Smooth muscle cell (in vitro differentiated cells): ENCODE results near the gene RAB25. TPM values are rescaled to one million over a fixed set of nuclear protein-coding genes. Genes with fewer than 3 reads are reported as not detected.
A peak's percentile ranks its signal among the peaks of the same experiment; 100 is the strongest.

Source experiments
- DNase-seq: peaks from one replicate; lab custom pipeline; 2025; ENCODE audit not compliant: unreplicated experiment; lab: John Stamatoyannopoulos, UW
- H2AFZ ChIP-seq: fragments of 200-600 bp; sonication (generic); 2 replicates; pipeline ENCODE4 v1.6.0; 2016; ENCODE audit warnings: antibody characterized with exemption, low read depth, mild to moderate bottlenecking
- H3F3A ChIP-seq: fragments of 200-600 bp; sonication (generic); 2 replicates; pipeline ENCODE4 v1.6.0; 2017; ENCODE audit warnings: antibody characterized with exemption, low read depth
- H3K27ac ChIP-seq: fragments of 200-600 bp; sonication (generic); 2 replicates; pipeline ENCODE4 v1.5.1; 2016; ENCODE audit warnings: low read depth, mild to moderate bottlenecking
- H3K27me3 ChIP-seq: fragments of 200-600 bp; sonication (generic); 2 replicates; pipeline ENCODE4 v1.6.1; 2016; ENCODE audit warnings: low read depth, mild to moderate bottlenecking
- H3K36me3 ChIP-seq: fragments of 200-600 bp; sonication (generic); 2 replicates; pipeline ENCODE4 v1.5.1; 2016; ENCODE audit warnings: low read depth
- H3K4me1 ChIP-seq: fragments of 200-600 bp; sonication (generic); 2 replicates; pipeline ENCODE4 v1.5.1; 2016; ENCODE audit warnings: low read depth
- H3K4me2 ChIP-seq: fragments of 200-600 bp; sonication (generic); 2 replicates; pipeline ENCODE4 v1.6.0; 2016; ENCODE audit warnings: mild to moderate bottlenecking
- H3K4me3 ChIP-seq: fragments of 200-600 bp; sonication (generic); 2 replicates; pipeline ENCODE4 v1.5.1; 2016; ENCODE audit warnings: mild to moderate bottlenecking
- H3K79me2 ChIP-seq: fragments of 200-600 bp; sonication (generic); 2 replicates; pipeline ENCODE4 v1.6.0; 2016; ENCODE audit warnings: low read depth, mild to moderate bottlenecking
- H3K9ac ChIP-seq: fragments of 200-600 bp; sonication (generic); 2 replicates; pipeline ENCODE4 v1.6.0; 2016; ENCODE audit warnings: low read depth
- H3K9me3 ChIP-seq: fragments of 200-600 bp; sonication (generic); replicated peaks from 2 replicates; pipeline ENCODE4 v1.5.1; 2016; ENCODE audit warnings: low read depth
- H4K20me1 ChIP-seq: fragments of 200-600 bp; sonication (generic); 2 replicates; pipeline ENCODE4 v1.6.0; 2016; ENCODE audit warnings: low read depth
- CTCF ChIP-seq: fragments of 200-600 bp; sonication (generic); IDR thresholded peaks from 2 replicates; pipeline ENCODE4 v1.5.1; 2017; ENCODE audit warnings: borderline replicate concordance, mild to moderate bottlenecking, antibody characterized with exemption; ENCODE audit not compliant: insufficient read depth, poor library complexity, severe bottlenecking
- WGBS: methylation state at CpG from one replicate; pipeline ENCODE4 v1.1.7; 2016; ENCODE audit warnings: low lambda C conversion rate; 5-methylcytosine and 5-hydroxymethylcytosine counted together
- polyA plus RNA-seq: library from polyadenylated mRNA; unstranded; fragments of >200 nt; fragmentation: Nextera tagmentation; extraction: Ambion mirVana; gene quantifications from 2 replicates; pipeline ENCODE4 v1.2.1, GENCODE V29; 2016
- total RNA-seq: library from RNA; depleted of rRNA; stranded (reverse); fragments of >200 nt; gene quantifications from 2 replicates; pipeline ENCODE4 v1.2.3, GENCODE V29; 2014

RAB25 gene
- total and polyA plus RNA-seq, 2 experiments from 2014 or later: 8.9 to 16.8 TPM

- WGBS: 86% methylated on average over 5 of the region's 5 CpGs
- Histone ChIP-seq H3K4me1 (peaks cover 56% of the 10 kb centered on the region), H4K20me1 (peaks cover 73% of the 10 kb centered on the region), H3K27me3 (no peaks in the 10 kb centered on the region), H2AFZ (no peak overlapping the region), H3F3A (peaks cover 20% of the 10 kb centered on the region), H3K4me2 (no peak overlapping the region), H3K4me3 (no peak overlapping the region), H3K36me3 (no peaks in the 10 kb centered on the region), H3K79me2 (peaks cover 62% of the 10 kb centered on the region), H3K9ac (no peak overlapping the region), H3K27ac (no peak overlapping the region), H3K9me3 (no peaks in the 10 kb centered on the region)
- DNase-seq: no peak
- no peak for TF ChIP-seq CTCF
Measured at GRCh38 chr1:156078728-156079127, 17.8 kb downstream of the RAB25 start.

DNA sequence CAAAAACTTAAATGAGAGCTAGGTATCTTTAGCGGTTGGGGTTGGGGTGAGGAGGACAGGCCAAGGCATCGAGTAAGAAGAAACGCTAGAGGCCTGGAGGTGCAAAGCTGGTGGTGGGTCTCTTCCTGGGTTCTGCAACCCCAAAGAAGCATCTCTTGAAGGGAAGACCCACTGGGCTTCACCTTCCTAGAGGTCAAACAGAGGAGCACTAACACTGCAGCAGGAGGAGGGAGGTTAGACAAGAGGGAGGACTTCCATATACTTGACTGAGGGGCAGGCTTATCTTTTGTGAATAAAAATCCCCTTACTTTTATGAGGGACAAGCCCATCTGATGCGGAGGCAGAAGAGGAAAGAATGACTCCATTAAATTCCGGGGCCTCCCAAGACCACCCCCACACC lies 18.8 kb downstream of the RAB25 start:
- H3K27me3 ChIP-seq: no peaks in the 10 kb centered on the region
- H3K27ac ChIP-seq: no peak overlapping the region
- H3K4me3 ChIP-seq: peak overlapping the region; percentile 93
- no peaks in the 10 kb centered on the region for H3K36me3 ChIP-seq
- H3K4me2 ChIP-seq: peak overlapping the region; percentile 100
- H3K9me3 ChIP-seq: no peaks in the 10 kb centered on the region
- WGBS: 70% methylated on average over 5 of the region's 5 CpGs
- H2AFZ ChIP-seq: no peak overlapping the region
- peaks cover 72% of the 10 kb centered on the region for H3K79me2 ChIP-seq
- DNase-seq: no peak
- peaks cover 13% of the 10 kb centered on the region for H3F3A ChIP-seq
- H3K9ac ChIP-seq: no peak overlapping the region
- TF ChIP-seq CTCF: no peak
- peaks cover 55% of the 10 kb centered on the region for H3K4me1 ChIP-seq
- peaks cover 74% of the 10 kb centered on the region for H4K20me1 ChIP-seq

- H3K9me3 ChIP-seq: no peaks in the 10 kb centered on the region
- H3K36me3 ChIP-seq: no peaks in the 10 kb centered on the region
- peak overlapping the region; percentile 78 for H3K9ac ChIP-seq
- H3K79me2 ChIP-seq: peaks cover 76% of the 10 kb centered on the region
- H3K4me2 ChIP-seq: peak overlapping the region; percentile 100
- H3F3A ChIP-seq: peaks cover 10% of the 10 kb centered on the region
- H3K27ac ChIP-seq: no peak overlapping the region
- 9% methylated on average over 6 of the region's 8 CpGs for WGBS
- peaks cover 73% of the 10 kb centered on the region for H4K20me1 ChIP-seq
- no peaks in the 10 kb centered on the region for H3K27me3 ChIP-seq
- peak overlapping the region; percentile 93 for H3K4me3 ChIP-seq
- TF ChIP-seq CTCF: no peak
- H3K4me1 ChIP-seq: peaks cover 55% of the 10 kb centered on the region
- no peak overlapping the region for H2AFZ ChIP-seq
- DNase-seq: no peak
Measured at GRCh38 chr1:156080241-156080862, 19.4 kb downstream of the RAB25 start.

DNA sequence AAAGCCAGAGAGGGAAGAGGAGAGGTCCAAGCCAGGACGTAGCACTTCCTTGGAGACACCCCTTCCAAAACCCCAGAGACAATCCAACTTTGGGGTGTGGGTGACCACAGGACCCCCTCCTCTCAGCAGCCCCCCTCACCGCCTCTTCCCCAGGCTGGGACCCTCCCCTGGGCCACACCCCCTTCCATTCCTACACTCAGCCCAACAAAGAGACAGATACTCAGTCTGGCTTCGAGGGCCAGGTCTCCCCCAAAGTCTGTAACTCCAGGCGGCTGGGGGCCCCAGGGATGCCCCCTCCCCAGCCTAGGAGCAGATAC lies 19.9 kb downstream of the RAB25 start:
- Histone ChIP-seq H3K79me2 (peaks cover 76% of the 10 kb centered on the region), H2AFZ (peak overlapping the region; percentile 47), H3F3A (peaks cover 5% of the 10 kb centered on the region), H3K27me3 (no peaks in the 10 kb centered on the region), H3K4me1 (peaks cover 55% of the 10 kb centered on the region), H3K27ac (peak overlapping the region; percentile 8), H3K9me3 (no peaks in the 10 kb centered on the region), H3K36me3 (no peaks in the 10 kb centered on the region), H3K4me3 (peak overlapping the region; percentile 93), H3K9ac (peak overlapping the region; percentile 78), H4K20me1 (peaks cover 73% of the 10 kb centered on the region), H3K4me2 (peak overlapping the region; percentile 100)
- 3% methylated on average over 3 of the region's 4 CpGs for WGBS
- DNase-seq: no peak
- TF ChIP-seq CTCF: no peak
